Transverse colon (tissue), 3 donors: ENCODE data around the gene PPM1N.

Source experiments
- CTCF ChIP-seq, 5 experiments: fragments of 200-600 bp in 3 of 5; fragments of 450-650 bp in 2 of 5; sonication (generic) in 3 of 5; IDR thresholded peaks; 1 replicate in 2 of 5; 2 replicates in 3 of 5; pipeline ENCODE4 v1.5.1; 2016 to 2017; ENCODE audit warnings: antibody characterized with exemption in 5 of 5, inconsistent platforms in 3 of 5, mild to moderate bottlenecking in 2 of 5, moderate library complexity in 1 of 5
- EP300 ChIP-seq: sonication (generic); formaldehyde crosslinking; IDR thresholded peaks from one replicate; pipeline ENCODE4 v1.6.1; 2017; ENCODE audit warnings: antibody characterized with exemption, low read depth
- POLR2A ChIP-seq: fragments of 450-650 bp; IDR thresholded peaks from one replicate; pipeline ENCODE4 v1.6.1; 2016; ENCODE audit warnings: antibody characterized with exemption, mild to moderate bottlenecking, moderate library complexity

DNA sequence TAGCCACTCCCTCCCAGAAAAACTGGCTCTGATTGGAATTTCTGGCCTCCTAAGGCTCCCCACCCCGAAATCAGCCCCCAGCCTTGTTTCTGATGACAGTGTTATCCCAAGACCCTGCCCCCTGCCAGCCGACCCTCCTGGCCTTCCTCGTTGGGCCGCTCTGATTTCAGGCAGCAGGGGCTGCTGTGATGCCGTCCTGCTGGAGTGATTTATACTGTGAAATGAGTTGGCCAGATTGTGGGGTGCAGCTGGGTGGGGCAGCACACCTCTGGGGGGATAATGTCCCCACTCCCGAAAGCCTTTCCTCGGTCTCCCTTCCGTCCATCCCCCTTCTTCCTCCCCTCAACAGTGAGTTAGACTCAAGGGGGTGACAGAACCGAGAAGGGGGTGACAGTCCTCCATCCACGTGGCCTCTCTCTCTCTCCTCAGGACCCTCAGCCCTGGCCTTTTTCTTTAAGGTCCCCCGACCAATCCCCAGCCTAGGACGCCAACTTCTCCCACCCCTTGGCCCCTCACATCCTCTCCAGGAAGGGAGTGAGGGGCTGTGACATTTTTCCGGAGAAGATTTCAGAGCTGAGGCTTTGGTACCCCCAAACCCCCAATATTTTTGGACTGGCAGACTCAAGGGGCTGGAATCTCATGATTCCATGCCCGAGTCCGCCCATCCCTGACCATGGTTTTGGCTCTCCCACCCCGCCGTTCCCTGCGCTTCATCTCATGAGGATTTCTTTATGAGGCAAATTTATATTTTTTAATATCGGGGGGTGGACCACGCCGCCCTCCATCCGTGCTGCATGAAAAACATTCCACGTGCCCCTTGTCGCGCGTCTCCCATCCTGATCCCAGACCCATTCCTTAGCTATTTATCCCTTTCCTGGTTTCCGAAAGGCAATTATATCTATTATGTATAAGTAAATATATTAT, 24.3 kb upstream of the PPM1N start:
- TF ChIP-seq EP300 (no peak), CTCF (IDR thresholded peaks at IDR 0.05) (no peak), POLR2A (no peak)
